Measurements from ENCODE around the gene SMIM38.
"Not testable (repeated sequence)": the region's sequence is repeated elsewhere in the genome, so short reads cannot be mapped to it uniquely, and the experiment has no call there.

The SMIM38 gene

GRCh38 chr11:69122630-69123431, 32.9 kb upstream of the SMIM38 start:
- peak; percentile 36 for DNase-seq

GRCh38 chr11:69123593-69124545, 31.9 kb upstream of the SMIM38 start:
- no peak for DNase-seq

- DNase-seq = no peak
These were observed 29.9 kb upstream of the SMIM38 start for GRCh38 chr11:69125861-69126260.

GRCh38 chr11:69126286-69126685, 29.4 kb upstream of the SMIM38 start:
- no peak for DNase-seq

GRCh38 chr11:69127081-69127850, 28.5 kb upstream of the SMIM38 start:
- DNase-seq = no peak

GRCh38 chr11:69127884-69128283, 27.9 kb upstream of the SMIM38 start:
- DNase-seq = no peak

- DNase-seq = no peak
These were observed 26.7 kb upstream of the SMIM38 start for GRCh38 chr11:69129053-69129452.

GRCh38 chr11:69129647-69130046, 26.1 kb upstream of the SMIM38 start:
- no peak for DNase-seq

GRCh38 chr11:69130654-69131053, 25.1 kb upstream of the SMIM38 start:
- no peak for DNase-seq

- DNase-seq = no peak
These were observed 24.6 kb upstream of the SMIM38 start for GRCh38 chr11:69131121-69131566.

GRCh38 chr11:69131644-69132300, 24.0 kb upstream of the SMIM38 start:
- no peak for DNase-seq

- DNase-seq = no peak
These were observed 23.4 kb upstream of the SMIM38 start for GRCh38 chr11:69132301-69132670.

GRCh38 chr11:69133251-69133650, 22.5 kb upstream of the SMIM38 start:
- DNase-seq = no peak

- DNase-seq = not testable (repeated sequence)
These were observed 21.6 kb upstream of the SMIM38 start for GRCh38 chr11:69134182-69134581.

- no peak for DNase-seq
These were observed 20.8 kb upstream of the SMIM38 start for GRCh38 chr11:69134957-69135356.

- DNase-seq = no peak
These were observed 20.0 kb upstream of the SMIM38 start for GRCh38 chr11:69135420-69136363.

- DNase-seq = no peak
These were observed 19.3 kb upstream of the SMIM38 start for GRCh38 chr11:69136471-69136870.

GRCh38 chr11:69137151-69137844, 18.4 kb upstream of the SMIM38 start:
- no peak for DNase-seq

GRCh38 chr11:69138265-69138664, 17.5 kb upstream of the SMIM38 start:
- DNase-seq = no peak

- DNase-seq = not testable (repeated sequence)
These were observed 15.6 kb upstream of the SMIM38 start for GRCh38 chr11:69140161-69140560.

GRCh38 chr11:69140635-69141034, 15.1 kb upstream of the SMIM38 start:
- no peak for DNase-seq
